Measurements from ENCODE around the gene MPI.
A peak's percentile ranks its signal among the peaks of the same experiment; 100 is the strongest.
"Not testable (repeated sequence)": the region's sequence is repeated elsewhere in the genome, so short reads cannot be mapped to it uniquely, and the experiment has no call there.

The MPI gene

GRCh38 chr15:74906067-74906449 is 16.2 kb downstream of the MPI start:
- H3K4me1 ChIP-seq (ENCODE audit: control insufficient read depth, insufficient read depth, low read length, poor library complexity, severe bottlenecking) = peaks cover 17% of the 10 kb centered on the region
- H3K36me3 ChIP-seq (ENCODE audit: control insufficient read depth, insufficient read depth, low read length) = peaks cover 57% of the 10 kb centered on the region
- H3K4me3 ChIP-seq (ENCODE audit: extremely low read depth, insufficient read depth, low read length, poor library complexity, severe bottlenecking) = peak overlapping the region; percentile 98
- no peaks in the 10 kb centered on the region for H3K9me3 ChIP-seq (ENCODE audit: control insufficient read depth, low read length)
- peak overlapping the region; percentile 80 for H3K27ac ChIP-seq (ENCODE audit: low read depth, low read length, severe bottlenecking)
- 1 to 2% methylated on average over 17 to 19 of the region's 20 CpGs for WGBS, 2 experiments (ENCODE audit: insufficient coverage in 2 of 2)

GRCh38 chr15:74906450-74907162 is 16.8 kb downstream of the MPI start, which contains the start of gene FAM219B:
Gene FAM219B, minus strand, starts transcription at chr15:74906851. Its CDS starts 51 bp downstream, at chr15:74906800.
- WGBS, 2 experiments (ENCODE audit: insufficient coverage in 2 of 2) = 1% methylated on average over 50 to 64 of the region's 74 CpGs
- H3K36me3 ChIP-seq (ENCODE audit: control insufficient read depth, insufficient read depth, low read length) = peaks cover 54% of the 10 kb centered on the region
- H3K9me3 ChIP-seq (ENCODE audit: control insufficient read depth, low read length) = no peaks in the 10 kb centered on the region
- H3K4me1 ChIP-seq (ENCODE audit: control insufficient read depth, insufficient read depth, low read length, poor library complexity, severe bottlenecking) = peaks cover 17% of the 10 kb centered on the region
- H3K27ac ChIP-seq (ENCODE audit: low read depth, low read length, severe bottlenecking) = peak within 1 kb of the TSS; percentile 80
- peak within 1 kb of the TSS; percentile 98 for H3K4me3 ChIP-seq (ENCODE audit: extremely low read depth, insufficient read depth, low read length, poor library complexity, severe bottlenecking)

- peaks cover 17% of the 10 kb centered on the region for H3K4me1 ChIP-seq (ENCODE audit: control insufficient read depth, insufficient read depth, low read length, poor library complexity, severe bottlenecking)
- H3K4me3 ChIP-seq (ENCODE audit: extremely low read depth, insufficient read depth, low read length, poor library complexity, severe bottlenecking) = peak overlapping the region; percentile 98
- 58 to 86% methylated on average over 5 of the region's 8 CpGs for WGBS, 2 experiments (ENCODE audit: insufficient coverage in 2 of 2)
- H3K27ac ChIP-seq (ENCODE audit: low read depth, low read length, severe bottlenecking) = peak overlapping the region; percentile 23
- H3K36me3 ChIP-seq (ENCODE audit: control insufficient read depth, insufficient read depth, low read length) = peaks cover 54% of the 10 kb centered on the region
- no peaks in the 10 kb centered on the region for H3K9me3 ChIP-seq (ENCODE audit: control insufficient read depth, low read length)
Measured at GRCh38 chr15:74907163-74907870, 17.5 kb downstream of the MPI start.

DNA sequence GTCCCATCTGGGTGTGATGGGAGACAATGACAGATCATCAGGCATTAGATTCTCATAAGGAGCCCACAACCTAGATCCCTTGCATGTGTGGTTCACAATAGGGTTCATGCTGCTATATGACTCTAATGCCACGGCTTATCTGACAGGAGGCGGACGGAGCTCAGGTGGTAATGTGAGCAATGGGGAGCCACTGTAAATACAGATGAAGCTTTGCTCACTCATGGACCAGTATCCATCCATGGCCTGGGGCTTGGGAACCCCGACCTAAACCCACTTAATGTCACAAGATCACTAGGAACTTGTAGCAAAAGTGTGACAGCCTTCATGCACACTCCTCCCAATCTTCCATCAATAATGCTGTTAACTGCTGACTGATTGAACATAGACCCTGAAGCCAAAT is 18.8 kb downstream of the MPI start:
- H3K36me3 ChIP-seq (ENCODE audit: control insufficient read depth, insufficient read depth, low read length) = peaks cover 51% of the 10 kb centered on the region
- WGBS, 2 experiments (ENCODE audit: insufficient coverage in 2 of 2) = 92 to 100% methylated on average over 4 of the region's 4 CpGs
- peaks cover 17% of the 10 kb centered on the region for H3K4me1 ChIP-seq (ENCODE audit: control insufficient read depth, insufficient read depth, low read length, poor library complexity, severe bottlenecking)

DNA sequence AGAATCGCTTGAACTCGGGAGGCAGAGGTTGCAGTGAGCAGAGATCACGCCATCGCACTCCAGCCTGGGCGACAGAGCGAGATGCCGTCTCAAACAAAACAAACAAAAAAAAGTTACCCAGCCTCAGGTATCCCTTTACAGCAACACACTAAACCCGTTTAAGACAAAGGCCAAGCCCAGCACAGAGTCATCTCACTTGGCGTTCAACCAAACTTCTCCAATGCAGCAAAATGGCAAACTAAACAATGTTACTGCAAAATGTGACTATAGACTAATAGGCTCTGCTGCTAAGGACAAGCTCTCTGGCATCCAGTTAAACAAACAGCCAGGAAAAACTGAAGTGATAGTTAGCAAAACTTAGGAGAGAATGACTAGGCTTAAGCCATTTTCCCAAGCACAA is 23.2 kb downstream of the MPI start:
- Histone ChIP-seq H3K4me3 (ENCODE audit: extremely low read depth, insufficient read depth, low read length, poor library complexity, severe bottlenecking) (no peak overlapping the region), H3K9me3 (ENCODE audit: control insufficient read depth, low read length) (no peaks in the 10 kb centered on the region), H3K27ac (ENCODE audit: low read depth, low read length, severe bottlenecking) (no peak overlapping the region), H3K4me1 (ENCODE audit: control insufficient read depth, insufficient read depth, low read length, poor library complexity, severe bottlenecking) (no peaks in the 10 kb centered on the region), H3K36me3 (ENCODE audit: control insufficient read depth, insufficient read depth, low read length) (peaks cover 78% of the 10 kb centered on the region)
- 98% methylated on average over 8 to 9 of the region's 9 CpGs for WGBS, 2 experiments (ENCODE audit: insufficient coverage in 2 of 2)

More for the DNA sequence above, 18.8 kb downstream of the MPI start:
- Histone ChIP-seq H3K9me3 (ENCODE audit: control insufficient read depth, low read length) (no peaks in the 10 kb centered on the region), H3K4me3 (ENCODE audit: extremely low read depth, insufficient read depth, low read length, poor library complexity, severe bottlenecking) (no peak overlapping the region), H3K27ac (ENCODE audit: low read depth, low read length, severe bottlenecking) (no peak overlapping the region)

GRCh38 chr15:74913799-74914198 is 24.0 kb downstream of the MPI start:
- WGBS, 2 experiments (ENCODE audit: insufficient coverage in 2 of 2) = 89 to 99% methylated on average over 5 to 6 of the region's 8 CpGs
- H3K9me3 ChIP-seq (ENCODE audit: control insufficient read depth, low read length); H3K4me3 ChIP-seq (ENCODE audit: extremely low read depth, insufficient read depth, low read length, poor library complexity, severe bottlenecking); H3K4me1 ChIP-seq (ENCODE audit: control insufficient read depth, insufficient read depth, low read length, poor library complexity, severe bottlenecking); H3K27ac ChIP-seq (ENCODE audit: low read depth, low read length, severe bottlenecking): not testable (repeated sequence)
- H3K36me3 ChIP-seq (ENCODE audit: control insufficient read depth, insufficient read depth, low read length) = peaks cover 82% of the 10 kb centered on the region

DNA sequence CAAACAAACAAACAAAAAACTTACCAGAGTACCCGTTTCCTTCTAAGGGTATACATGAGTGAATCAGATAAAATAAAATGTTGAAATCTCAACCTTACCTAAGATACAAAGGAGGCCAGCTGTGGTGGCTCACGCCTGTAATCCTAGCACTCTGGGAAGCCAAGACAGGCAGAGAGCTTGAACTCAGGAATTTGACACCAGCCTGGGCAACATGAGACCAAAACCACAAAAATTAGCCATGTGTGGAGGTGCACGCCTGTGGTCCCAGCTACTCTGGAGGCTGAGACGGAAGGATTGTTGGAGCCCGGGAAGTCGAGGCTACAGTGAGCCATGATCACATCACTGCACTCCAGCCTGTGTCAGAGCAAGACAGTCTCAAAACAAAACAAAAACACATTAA is 27.8 kb downstream of the MPI start:
- Histone ChIP-seq H3K9me3 (ENCODE audit: control insufficient read depth, low read length) (no peaks in the 10 kb centered on the region), H3K4me1 (ENCODE audit: control insufficient read depth, insufficient read depth, low read length, poor library complexity, severe bottlenecking) (peaks cover 4% of the 10 kb centered on the region), H3K4me3 (ENCODE audit: extremely low read depth, insufficient read depth, low read length, poor library complexity, severe bottlenecking) (no peak overlapping the region), H3K27ac (ENCODE audit: low read depth, low read length, severe bottlenecking) (no peak overlapping the region), H3K36me3 (ENCODE audit: control insufficient read depth, insufficient read depth, low read length) (peaks cover 95% of the 10 kb centered on the region)
- WGBS, 2 experiments (ENCODE audit: insufficient coverage in 2 of 2) = 94 to 98% methylated on average over 3 to 5 of the region's 6 CpGs

- Histone ChIP-seq H3K4me1 (ENCODE audit: control insufficient read depth, insufficient read depth, low read length, poor library complexity, severe bottlenecking) (peaks cover 4% of the 10 kb centered on the region), H3K36me3 (ENCODE audit: control insufficient read depth, insufficient read depth, low read length) (peaks cover 98% of the 10 kb centered on the region), H3K9me3 (ENCODE audit: control insufficient read depth, low read length) (no peaks in the 10 kb centered on the region), H3K4me3 (ENCODE audit: extremely low read depth, insufficient read depth, low read length, poor library complexity, severe bottlenecking) (no peak overlapping the region), H3K27ac (ENCODE audit: low read depth, low read length, severe bottlenecking) (no peak overlapping the region)
- 96 to 97% methylated on average over 7 to 8 of the region's 8 CpGs for WGBS, 2 experiments (ENCODE audit: insufficient coverage in 2 of 2)
Measured at GRCh38 chr15:74920456-74920855, 30.6 kb downstream of the MPI start.

DNA sequence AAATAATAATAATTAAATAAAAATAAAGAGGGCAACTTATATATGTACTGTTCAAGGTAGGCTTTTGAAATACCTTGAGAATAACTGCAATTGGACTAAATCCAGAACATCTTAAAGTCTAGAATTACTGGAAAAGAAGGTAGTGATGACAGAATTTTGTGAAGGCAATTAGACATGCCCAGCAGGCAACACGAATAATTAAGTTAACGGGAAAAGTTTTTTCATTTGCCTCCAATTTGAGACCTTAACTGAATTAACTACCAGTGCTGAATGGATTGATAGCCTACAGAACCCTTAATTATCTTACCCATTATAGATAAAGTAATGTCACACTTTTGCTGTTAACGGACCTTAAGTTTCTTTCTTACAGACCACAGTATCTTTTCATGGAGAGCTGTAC is 34.7 kb downstream of the MPI start:
- 100% methylated on average over 2 of the region's 3 CpGs; no CpG with 5 or more reads in 1 of the 2 experiments for WGBS, 2 experiments (ENCODE audit: insufficient coverage in 2 of 2)
- Histone ChIP-seq H3K36me3 (ENCODE audit: control insufficient read depth, insufficient read depth, low read length) (peaks cover 92% of the 10 kb centered on the region), H3K4me1 (ENCODE audit: control insufficient read depth, insufficient read depth, low read length, poor library complexity, severe bottlenecking) (peaks cover 4% of the 10 kb centered on the region), H3K4me3 (ENCODE audit: extremely low read depth, insufficient read depth, low read length, poor library complexity, severe bottlenecking) (no peak overlapping the region), H3K27ac (ENCODE audit: low read depth, low read length, severe bottlenecking) (no peak overlapping the region), H3K9me3 (ENCODE audit: control insufficient read depth, low read length) (no peaks in the 10 kb centered on the region)

DNA sequence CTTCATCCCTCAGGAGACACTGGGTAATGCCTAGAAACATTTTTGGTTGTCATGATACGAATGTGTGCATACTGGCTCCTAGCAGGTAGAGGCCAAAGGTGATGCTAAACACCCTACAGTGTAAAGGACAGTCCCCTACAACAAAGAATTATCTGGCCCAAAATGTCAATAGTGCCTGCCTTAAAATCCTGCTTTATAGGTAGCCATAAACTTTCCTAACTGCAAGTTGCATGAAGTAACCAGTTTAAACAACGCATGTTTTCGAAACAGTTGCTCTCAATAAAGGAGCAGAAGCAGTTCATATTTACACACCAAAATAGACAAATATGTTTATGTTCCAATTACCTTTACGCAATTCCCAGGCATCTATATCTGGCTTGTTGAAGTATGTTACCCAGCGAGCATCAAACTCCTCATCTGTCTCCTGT is 38.9 kb downstream of the MPI start:
- no peaks in the 10 kb centered on the region for H3K9me3 ChIP-seq (ENCODE audit: control insufficient read depth, low read length)
- H3K4me3 ChIP-seq (ENCODE audit: extremely low read depth, insufficient read depth, low read length, poor library complexity, severe bottlenecking) = no peak overlapping the region
- no peak overlapping the region for H3K27ac ChIP-seq (ENCODE audit: low read depth, low read length, severe bottlenecking)
- no peaks in the 10 kb centered on the region for H3K4me1 ChIP-seq (ENCODE audit: control insufficient read depth, insufficient read depth, low read length, poor library complexity, severe bottlenecking)
- 100% methylated on average over 1 to 3 of the region's 5 CpGs for WGBS, 2 experiments (ENCODE audit: insufficient coverage in 2 of 2)
- H3K36me3 ChIP-seq (ENCODE audit: control insufficient read depth, insufficient read depth, low read length) = peaks cover 78% of the 10 kb centered on the region

GRCh38 chr15:74933573-74933972 is 43.7 kb downstream of the MPI start:
- Histone ChIP-seq H3K4me3 (ENCODE audit: extremely low read depth, insufficient read depth, low read length, poor library complexity, severe bottlenecking) (no peak overlapping the region), H3K27ac (ENCODE audit: low read depth, low read length, severe bottlenecking) (no peak overlapping the region), H3K4me1 (ENCODE audit: control insufficient read depth, insufficient read depth, low read length, poor library complexity, severe bottlenecking) (no peaks in the 10 kb centered on the region), H3K9me3 (ENCODE audit: control insufficient read depth, low read length) (no peaks in the 10 kb centered on the region), H3K36me3 (ENCODE audit: control insufficient read depth, insufficient read depth, low read length) (peaks cover 49% of the 10 kb centered on the region)
- 100% methylated on average over 2 of the region's 2 CpGs for WGBS, 2 experiments (ENCODE audit: insufficient coverage in 2 of 2)
